Smooth muscle cell (in vitro differentiated cells): ENCODE data around the gene MYO3A. TPM values are rescaled to one million over a fixed set of nuclear protein-coding genes. Genes with fewer than 3 reads are reported as not detected.

Source experiments
- DNase-seq: peaks from one replicate; lab custom pipeline; 2025; ENCODE audit not compliant: unreplicated experiment; lab: John Stamatoyannopoulos, UW
- H2AFZ ChIP-seq: fragments of 200-600 bp; sonication (generic); 2 replicates; pipeline ENCODE4 v1.6.0; 2016; ENCODE audit warnings: antibody characterized with exemption, low read depth, mild to moderate bottlenecking
- H3F3A ChIP-seq: fragments of 200-600 bp; sonication (generic); 2 replicates; pipeline ENCODE4 v1.6.0; 2017; ENCODE audit warnings: antibody characterized with exemption, low read depth
- H3K27ac ChIP-seq: fragments of 200-600 bp; sonication (generic); 2 replicates; pipeline ENCODE4 v1.5.1; 2016; ENCODE audit warnings: low read depth, mild to moderate bottlenecking
- H3K27me3 ChIP-seq: fragments of 200-600 bp; sonication (generic); 2 replicates; pipeline ENCODE4 v1.6.1; 2016; ENCODE audit warnings: low read depth, mild to moderate bottlenecking
- H3K36me3 ChIP-seq: fragments of 200-600 bp; sonication (generic); 2 replicates; pipeline ENCODE4 v1.5.1; 2016; ENCODE audit warnings: low read depth
- H3K4me1 ChIP-seq: fragments of 200-600 bp; sonication (generic); 2 replicates; pipeline ENCODE4 v1.5.1; 2016; ENCODE audit warnings: low read depth
- H3K4me2 ChIP-seq: fragments of 200-600 bp; sonication (generic); 2 replicates; pipeline ENCODE4 v1.6.0; 2016; ENCODE audit warnings: mild to moderate bottlenecking
- H3K4me3 ChIP-seq: fragments of 200-600 bp; sonication (generic); 2 replicates; pipeline ENCODE4 v1.5.1; 2016; ENCODE audit warnings: mild to moderate bottlenecking
- H3K79me2 ChIP-seq: fragments of 200-600 bp; sonication (generic); 2 replicates; pipeline ENCODE4 v1.6.0; 2016; ENCODE audit warnings: low read depth, mild to moderate bottlenecking
- H3K9ac ChIP-seq: fragments of 200-600 bp; sonication (generic); 2 replicates; pipeline ENCODE4 v1.6.0; 2016; ENCODE audit warnings: low read depth
- H3K9me3 ChIP-seq: fragments of 200-600 bp; sonication (generic); replicated peaks from 2 replicates; pipeline ENCODE4 v1.5.1; 2016; ENCODE audit warnings: low read depth
- H4K20me1 ChIP-seq: fragments of 200-600 bp; sonication (generic); 2 replicates; pipeline ENCODE4 v1.6.0; 2016; ENCODE audit warnings: low read depth
- CTCF ChIP-seq: fragments of 200-600 bp; sonication (generic); IDR thresholded peaks from 2 replicates; pipeline ENCODE4 v1.5.1; 2017; ENCODE audit warnings: borderline replicate concordance, mild to moderate bottlenecking, antibody characterized with exemption; ENCODE audit not compliant: insufficient read depth, poor library complexity, severe bottlenecking
- WGBS: methylation state at CpG from one replicate; pipeline ENCODE4 v1.1.7; 2016; ENCODE audit warnings: low lambda C conversion rate; 5-methylcytosine and 5-hydroxymethylcytosine counted together
- polyA plus RNA-seq: library from polyadenylated mRNA; unstranded; fragments of >200 nt; fragmentation: Nextera tagmentation; extraction: Ambion mirVana; gene quantifications from 2 replicates; pipeline ENCODE4 v1.2.1, GENCODE V29; 2016
- total RNA-seq: library from RNA; depleted of rRNA; stranded (reverse); fragments of >200 nt; gene quantifications from 2 replicates; pipeline ENCODE4 v1.2.3, GENCODE V29; 2014

Gene MYO3A
- total and polyA plus RNA-seq, 2 experiments from 2014 or later = not detected

- no peak for TF ChIP-seq CTCF
- Histone ChIP-seq H3K27ac (no peak overlapping the region), H3F3A (no peaks in the 10 kb centered on the region), H3K9me3 (no peaks in the 10 kb centered on the region), H3K36me3 (no peaks in the 10 kb centered on the region), H3K4me3 (no peak overlapping the region), H3K27me3 (no peaks in the 10 kb centered on the region), H4K20me1 (no peaks in the 10 kb centered on the region), H3K9ac (no peak overlapping the region), H3K4me1 (no peaks in the 10 kb centered on the region), H2AFZ (no peak overlapping the region), H3K4me2 (no peak overlapping the region), H3K79me2 (no peaks in the 10 kb centered on the region)
- no peak for DNase-seq
- WGBS = 77% methylated on average over 5 of the region's 5 CpGs
Measured at GRCh38 chr10:25895856-25896255, 38.2 kb upstream of the MYO3A start.

- Histone ChIP-seq H3K9me3 (no peaks in the 10 kb centered on the region), H3K9ac (no peak overlapping the region), H4K20me1 (no peaks in the 10 kb centered on the region), H3K79me2 (no peaks in the 10 kb centered on the region), H3K4me1 (no peaks in the 10 kb centered on the region), H3K27ac (no peak overlapping the region), H2AFZ (no peak overlapping the region), H3K4me2 (no peak overlapping the region), H3K36me3 (no peaks in the 10 kb centered on the region), H3K4me3 (no peak overlapping the region), H3F3A (no peaks in the 10 kb centered on the region), H3K27me3 (no peaks in the 10 kb centered on the region)
- 34% methylated on average over 3 of the region's 3 CpGs for WGBS
- no peak for TF ChIP-seq CTCF
- no peak for DNase-seq
Measured at GRCh38 chr10:25896421-25896820, 37.6 kb upstream of the MYO3A start.

- Histone ChIP-seq H3K27me3 (no peaks in the 10 kb centered on the region), H3K9ac (no peak overlapping the region), H3K9me3 (no peaks in the 10 kb centered on the region), H3F3A (no peaks in the 10 kb centered on the region), H3K27ac (no peak overlapping the region), H2AFZ (no peak overlapping the region), H4K20me1 (no peaks in the 10 kb centered on the region), H3K4me2 (no peak overlapping the region), H3K79me2 (no peaks in the 10 kb centered on the region), H3K4me3 (no peak overlapping the region), H3K36me3 (no peaks in the 10 kb centered on the region), H3K4me1 (no peaks in the 10 kb centered on the region)
- 85% methylated on average over 3 of the region's 3 CpGs for WGBS
- TF ChIP-seq CTCF = no peak
- DNase-seq = no peak
Measured at GRCh38 chr10:25899304-25899703, 34.7 kb upstream of the MYO3A start.

GRCh38 chr10:25901199-25901598 lies 32.8 kb upstream of the MYO3A start:
- no peaks in the 10 kb centered on the region for H3F3A ChIP-seq
- H3K79me2 ChIP-seq = no peaks in the 10 kb centered on the region
- H2AFZ ChIP-seq = no peak overlapping the region
- 86% methylated on average over 4 of the region's 4 CpGs for WGBS
- H3K4me2 ChIP-seq = no peak overlapping the region
- H3K4me3 ChIP-seq = no peak overlapping the region
- H3K36me3 ChIP-seq = no peaks in the 10 kb centered on the region
- no peaks in the 10 kb centered on the region for H3K4me1 ChIP-seq
- no peak for TF ChIP-seq CTCF
- no peaks in the 10 kb centered on the region for H4K20me1 ChIP-seq
- H3K9me3 ChIP-seq = no peaks in the 10 kb centered on the region
- H3K27me3 ChIP-seq = no peaks in the 10 kb centered on the region
- H3K27ac ChIP-seq = no peak overlapping the region
- no peak overlapping the region for H3K9ac ChIP-seq
- DNase-seq = no peak
